ENCODE data around the gene ACOT13. TPM values are rescaled to one million over a fixed set of nuclear protein-coding genes. Genes with fewer than 3 reads are reported as not detected.
A peak's percentile ranks its signal among the peaks of the same experiment; 100 is the strongest.
"Not testable (repeated sequence)": the region's sequence is repeated elsewhere in the genome, so short reads cannot be mapped to it uniquely, and the experiment has no call there.

Gene ACOT13
- total RNA-seq, 1 donor from 2014 or later, result 3.7 TPM

DNA sequence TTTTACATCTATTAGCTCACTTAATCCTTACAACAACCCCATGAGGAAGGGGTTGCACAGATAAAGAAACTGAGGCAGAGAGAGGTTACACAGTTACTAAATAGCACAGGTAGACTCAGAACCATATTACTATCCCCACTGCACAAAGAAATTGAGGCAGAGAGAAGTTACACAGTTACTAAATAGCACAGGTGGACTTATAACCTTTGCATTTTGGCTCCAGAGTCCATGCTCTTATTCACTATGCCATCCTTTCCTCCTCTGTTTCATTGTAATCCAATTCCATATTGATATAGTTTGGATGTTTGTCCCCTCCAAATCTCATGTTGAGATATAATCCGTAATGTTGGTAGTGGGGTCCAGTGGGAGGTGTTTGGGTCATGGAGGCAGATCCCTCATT lies 3.7 kb upstream of the ACOT13 start:
- DNase-seq, result no peak

- DNase-seq, result no peak
Measured at GRCh38 chr6:24664046-24664987, 2.6 kb upstream of the ACOT13 start.

DNA sequence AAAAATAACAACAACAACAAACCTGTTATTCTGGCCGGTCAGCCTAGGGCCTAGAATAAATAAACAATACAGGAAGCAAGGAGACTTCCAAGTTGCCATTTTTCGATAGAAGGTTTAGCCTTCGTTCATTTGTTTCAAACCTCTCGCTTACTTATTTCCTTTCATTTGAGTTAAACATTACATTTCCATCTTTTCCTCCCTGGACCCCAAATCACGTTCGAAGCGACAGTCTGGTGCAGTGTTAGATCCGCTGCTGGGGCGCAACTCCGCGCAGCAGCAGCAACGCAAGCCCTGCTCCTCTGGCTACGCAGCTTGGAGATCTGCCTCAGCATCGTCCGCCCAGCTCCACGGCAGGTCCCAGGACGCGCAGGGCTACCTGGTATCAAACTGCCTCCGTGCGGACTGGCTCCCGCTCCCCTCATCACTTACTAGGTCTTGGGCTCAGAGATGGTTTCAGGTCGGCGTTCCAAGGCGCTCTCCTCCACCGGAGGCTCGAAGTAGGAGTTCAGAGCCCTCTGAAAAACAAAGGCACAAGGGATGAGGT lies 708 bp upstream of the ACOT13 start:
- peak; percentile 61 for DNase-seq

GRCh38 chr6:24667378-24667803 lies 514 bp downstream of the ACOT13 start:
- peak; percentile 46 for DNase-seq

DNA sequence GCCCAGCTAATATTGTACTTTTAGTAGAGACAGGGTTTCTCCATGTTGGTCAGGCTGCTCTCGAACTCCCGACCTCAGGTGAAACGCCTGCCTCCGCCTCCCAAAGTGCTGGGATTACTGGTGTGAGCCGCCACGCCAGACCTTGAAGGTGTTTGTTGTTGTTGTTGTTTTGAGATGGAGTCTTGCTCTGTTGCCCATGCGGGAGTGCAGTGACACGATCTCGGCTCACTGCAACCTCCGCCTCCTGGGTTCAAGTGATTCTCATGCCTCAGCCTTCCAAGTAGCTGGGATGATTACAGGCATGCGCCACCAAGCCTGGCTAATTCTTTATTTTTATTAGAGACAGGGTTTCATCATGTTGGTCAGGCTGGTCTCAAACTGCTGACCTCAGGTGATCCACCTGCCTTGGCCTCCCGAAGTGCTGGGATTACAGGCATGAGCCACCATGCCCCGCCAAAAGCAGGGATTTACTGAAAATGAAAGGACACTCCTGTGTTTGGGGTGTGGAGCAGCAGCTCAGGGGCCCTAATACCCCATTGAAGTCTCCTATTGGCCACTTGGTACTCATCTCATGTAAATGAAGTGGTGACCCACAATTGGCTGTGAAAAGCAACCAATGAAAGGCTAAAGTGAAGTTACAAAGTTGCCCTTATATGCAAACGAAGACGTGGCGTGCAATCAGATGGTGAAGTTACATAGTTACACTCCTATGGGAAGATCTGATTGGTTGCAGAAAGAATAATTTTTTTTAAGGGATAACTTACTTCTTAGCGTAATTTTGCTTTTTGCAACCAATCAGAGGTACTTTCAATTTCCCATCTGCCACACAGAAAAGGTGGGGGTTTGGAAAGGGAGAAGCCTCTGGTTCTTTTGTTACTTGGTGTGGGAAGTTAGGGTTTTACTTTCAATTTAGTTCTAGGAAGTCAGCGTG lies 1.5 kb downstream of the ACOT13 start:
- not testable (repeated sequence) for DNase-seq

- no peak for DNase-seq
Measured at GRCh38 chr6:24668997-24669361, 2.1 kb downstream of the ACOT13 start.

DNA sequence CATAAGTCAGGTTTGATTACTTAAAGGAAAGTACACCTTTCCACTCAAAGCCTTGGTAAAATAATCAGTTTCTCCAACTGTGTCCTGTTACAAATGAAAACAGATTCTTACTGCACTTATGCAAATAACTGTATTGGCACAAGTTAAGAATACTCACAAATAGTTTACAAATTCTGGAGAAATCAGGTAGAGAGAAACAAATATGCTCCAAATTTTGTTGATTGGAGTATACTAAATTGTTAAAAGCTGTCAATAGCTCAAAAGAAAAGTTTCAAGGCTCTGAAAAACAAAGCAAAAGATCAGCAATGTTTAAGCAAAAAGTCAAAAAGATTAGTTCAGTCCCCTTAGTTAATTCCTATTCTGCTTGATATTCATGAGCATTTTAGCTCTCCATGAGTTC lies 3.6 kb downstream of the ACOT13 start:
- not testable (repeated sequence) for DNase-seq

DNA sequence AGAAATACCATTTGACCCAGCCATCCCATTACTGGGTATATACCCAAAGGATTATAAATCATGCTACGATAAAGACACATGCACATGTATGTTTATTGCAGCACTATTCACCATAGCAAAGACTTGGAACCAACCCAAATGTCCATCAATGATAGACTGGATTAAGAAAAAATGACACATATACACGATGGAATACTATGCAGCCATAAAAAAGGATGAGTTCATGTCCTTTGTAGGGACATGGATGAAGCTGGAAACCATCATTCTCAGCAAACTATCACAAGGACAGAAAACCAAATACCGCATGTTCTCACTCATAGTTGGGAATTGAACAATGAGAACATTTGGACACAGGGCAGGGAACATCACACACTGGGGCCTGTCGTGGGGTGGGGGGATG lies 4.2 kb downstream of the ACOT13 start:
- not testable (repeated sequence) for DNase-seq

DNA sequence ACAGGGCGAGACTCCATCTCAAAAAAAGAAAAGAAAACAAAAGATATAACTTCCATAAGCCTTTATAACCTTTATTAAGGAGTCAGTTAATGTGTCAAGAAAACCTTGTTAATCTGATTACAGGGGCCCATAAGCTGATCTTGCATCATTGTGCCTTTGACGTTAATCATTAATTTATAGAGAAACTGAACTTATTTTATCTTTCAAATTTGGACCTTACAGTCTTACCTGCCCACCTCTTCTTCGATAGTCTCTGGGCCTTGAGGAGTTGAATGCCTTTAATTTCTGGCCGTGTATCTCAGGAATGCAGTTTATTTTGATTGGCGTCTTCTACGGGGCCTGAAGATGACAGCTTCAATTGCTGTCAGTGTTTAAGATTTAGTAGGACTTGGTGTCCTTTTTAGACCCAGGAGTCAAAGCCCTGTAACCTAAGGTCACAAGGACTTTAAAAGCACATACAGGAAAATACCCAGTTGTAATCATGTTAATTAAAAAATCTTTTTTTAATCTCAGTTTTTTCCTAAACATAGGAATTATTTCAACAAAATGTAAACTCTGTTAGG lies 5.8 kb downstream of the ACOT13 start:
- no peak for DNase-seq

DNA sequence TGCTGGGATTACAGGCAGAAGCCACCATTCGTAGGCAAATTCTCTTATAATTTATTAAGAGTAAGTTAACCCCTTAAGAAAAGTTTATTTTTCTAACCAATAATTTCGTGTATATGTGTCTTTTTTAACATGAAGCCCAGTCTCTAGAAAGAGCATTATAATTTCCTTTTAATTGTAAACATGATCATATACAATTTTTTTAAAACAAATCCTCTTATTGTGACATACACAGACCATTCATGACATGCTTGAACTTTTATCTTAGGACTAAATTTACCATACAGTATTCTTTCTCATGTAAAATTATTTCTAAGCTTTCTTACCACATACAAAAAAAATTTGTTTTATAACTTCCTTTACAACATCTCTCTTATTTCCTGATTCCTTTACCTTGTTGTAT lies 6.7 kb downstream of the ACOT13 start:
- no peak for DNase-seq

- DNase-seq, result not testable (repeated sequence)
Measured at GRCh38 chr6:24678792-24679352, 12.0 kb downstream of the ACOT13 start.

GRCh38 chr6:24680582-24680981 lies 13.7 kb downstream of the ACOT13 start:
- DNase-seq, result no peak

DNA sequence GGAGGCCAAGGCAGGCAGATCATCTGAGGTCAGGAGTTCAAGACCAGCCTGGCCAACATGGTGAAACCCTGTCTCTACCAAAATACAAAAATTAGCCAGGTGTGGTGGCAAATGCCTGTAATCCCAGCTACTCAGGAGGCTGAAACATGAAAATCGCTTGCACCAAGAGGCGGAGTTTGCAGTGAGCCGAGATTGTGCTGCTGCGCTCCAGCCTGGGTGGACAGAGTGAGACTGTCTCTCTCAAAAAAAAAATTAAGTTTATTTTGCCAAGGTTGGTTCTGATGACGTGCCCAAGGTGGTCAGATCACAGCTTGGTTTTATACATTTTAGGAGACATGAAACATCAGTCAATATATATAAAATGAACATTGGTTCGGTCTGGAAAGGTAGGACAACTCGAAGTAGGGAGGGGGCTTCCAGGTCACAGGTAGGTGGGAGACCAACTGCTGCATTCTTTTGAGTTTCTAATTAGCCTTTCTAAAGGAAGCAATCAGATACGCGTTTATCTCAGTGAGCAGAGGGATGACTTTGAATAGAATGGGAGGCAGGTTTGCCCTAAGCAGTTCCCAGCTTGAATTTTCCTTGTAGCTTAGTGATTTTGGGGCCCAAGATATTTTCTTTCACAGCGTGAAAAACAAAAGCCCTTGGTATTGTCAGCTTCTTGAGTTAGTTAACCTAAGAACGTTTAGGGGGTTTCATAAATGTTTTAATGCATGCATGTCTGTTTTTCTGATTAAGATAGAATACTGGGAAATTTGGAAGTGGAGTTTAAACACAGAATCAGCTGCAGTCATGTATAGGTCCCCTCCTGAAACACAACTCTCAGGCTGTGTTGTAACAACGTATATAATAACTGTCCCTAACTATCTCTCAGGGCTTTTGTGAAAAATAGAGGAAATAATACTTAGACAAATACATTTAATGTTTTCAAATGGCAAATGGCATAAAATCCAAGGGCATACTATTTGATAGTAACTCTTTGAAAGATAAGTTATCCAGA lies 16.7 kb downstream of the ACOT13 start:
- DNase-seq, result peak; percentile 24

DNA sequence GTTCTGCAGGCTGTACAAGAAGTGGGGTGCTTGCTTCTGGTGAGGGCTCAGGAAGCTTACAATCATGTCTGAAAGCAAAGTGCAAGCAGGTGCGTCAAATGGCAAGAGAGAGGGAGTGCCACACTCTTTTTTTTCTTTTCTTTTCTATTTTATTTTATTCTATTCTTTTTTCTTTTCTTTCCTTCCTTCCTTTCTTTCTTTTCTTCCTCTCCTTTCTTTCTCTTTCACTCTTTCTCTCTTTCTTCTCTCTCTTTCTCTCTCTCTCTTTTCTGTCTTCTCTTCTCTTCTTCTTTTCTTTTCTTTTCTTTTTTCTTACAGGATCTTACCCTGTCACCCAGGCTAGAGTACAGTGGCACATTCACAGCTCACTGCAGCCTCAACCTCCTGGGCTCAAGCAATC lies 19.5 kb downstream of the ACOT13 start:
- no peak for DNase-seq

- no peak for DNase-seq
Measured at GRCh38 chr6:24686946-24687345, 20.1 kb downstream of the ACOT13 start.

GRCh38 chr6:24689964-24690363 lies 23.1 kb downstream of the ACOT13 start:
- no peak for DNase-seq

DNA sequence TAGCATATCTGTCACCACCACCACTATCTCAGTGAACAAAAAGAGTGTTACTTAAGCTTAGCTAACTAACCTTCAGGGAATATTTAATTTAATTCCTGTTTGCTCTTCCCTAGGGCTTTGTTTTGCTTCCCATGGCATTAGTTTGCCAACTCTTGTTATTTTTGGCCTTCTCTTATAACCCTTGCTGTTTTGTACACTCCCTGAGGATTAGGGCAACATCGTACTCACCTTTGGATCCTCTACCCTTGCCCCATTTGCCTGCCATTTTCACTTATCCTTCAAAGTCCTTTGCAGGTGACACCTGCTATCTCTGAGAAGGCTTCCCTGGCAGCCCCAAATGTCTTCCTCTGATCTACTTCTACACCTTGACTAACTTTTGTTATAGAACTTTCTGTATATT lies 23.7 kb downstream of the ACOT13 start:
- no peak for DNase-seq

DNA sequence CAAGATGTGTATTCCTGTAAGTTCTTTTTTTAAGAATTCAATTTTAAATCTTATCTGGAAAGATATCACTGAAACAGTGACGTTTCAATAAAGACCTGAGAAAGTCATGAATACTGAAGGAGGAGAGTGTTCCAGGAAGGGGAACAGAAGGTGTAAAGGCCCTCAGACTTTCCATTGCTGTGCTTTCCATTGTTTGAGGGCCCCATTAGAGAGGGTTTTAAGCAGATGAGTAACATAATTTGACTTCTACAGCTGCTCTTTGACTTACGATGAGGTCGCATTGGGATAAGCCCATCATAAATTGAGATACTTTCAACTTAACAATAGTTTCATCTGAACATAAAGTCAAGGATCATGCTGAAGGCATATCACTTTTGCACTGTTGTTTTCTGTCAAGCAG lies 24.7 kb downstream of the ACOT13 start:
- no peak for DNase-seq

DNA sequence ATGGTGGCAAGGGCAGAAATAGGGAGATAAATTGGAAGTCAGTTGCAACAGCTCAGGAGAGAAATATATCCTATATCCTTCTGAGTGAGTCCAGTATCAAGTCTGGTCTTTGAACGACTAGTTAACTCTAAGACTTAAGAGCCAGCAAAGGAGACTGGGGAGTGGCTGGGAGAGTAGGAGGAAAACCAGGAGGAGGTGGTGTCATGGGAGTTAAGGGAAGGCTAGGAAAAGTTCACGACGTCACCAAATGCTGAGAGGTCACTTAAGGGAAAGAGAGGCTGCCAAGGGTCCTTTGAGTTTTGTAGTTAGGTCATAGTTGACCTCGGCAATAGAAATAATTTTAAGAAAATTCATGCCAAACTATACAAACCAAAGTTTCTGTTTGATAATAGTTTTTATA lies 25.1 kb downstream of the ACOT13 start:
- no peak for DNase-seq

- no peak for DNase-seq
Measured at GRCh38 chr6:24692415-24692814, 25.5 kb downstream of the ACOT13 start.
